SK-N-SH (cell line): ENCODE data around the gene TM9SF3. TPM values are rescaled to one million over a fixed set of nuclear protein-coding genes. Genes with fewer than 3 reads are reported as not detected.

ENCODE experiments used
- CTCF ChIA-PET: fragments of 300-600, 350-600 bp; formaldehyde crosslinking; extraction: SDS; loops from one replicate; lab custom pipeline; 2021; lab: Yijun Ruan, JAX
- POLR2A ChIA-PET: fragments of 350-600 bp; sonication (Branson Sonifier 250); formaldehyde crosslinking; extraction: SDS; loops from one replicate; lab custom pipeline; 2020; ENCODE audit warnings: antibody characterized with exemption, inconsistent platforms; lab: Yijun Ruan, JAX
- DNase-seq: peaks from one replicate; pipeline ENCODE4 v3.0.0; 2012
- H2AFZ ChIP-seq: fragments of 200-600 bp; sonication (generic); 2 replicates; pipeline ENCODE4 v1.8.1; 2016; ENCODE audit warnings: antibody characterized with exemption, mild to moderate bottlenecking, low read depth
- H3F3A ChIP-seq: fragments of 200-600 bp; sonication (generic); replicated peaks from 2 replicates; pipeline ENCODE3; 2016; ENCODE audit warnings: antibody characterized with exemption, mild to moderate bottlenecking; ENCODE audit not compliant: insufficient read depth
- H3K27ac ChIP-seq, 2 experiments: fragments of 200-500 bp in 1 of 2; fragments of 200-600 bp in 1 of 2; sonication (Bioruptor generic) in 1 of 2; sonication (generic), shearing (Covaris generic) in 1 of 2; 2 replicates each; pipeline versions ENCODE4 v1.5.1 to v1.6.1; 2014 to 2016; ENCODE audit warnings: low read depth in 2 of 2, inconsistent platforms in 1 of 2, low read length in 1 of 2, mild to moderate bottlenecking in 1 of 2, mixed read lengths in 1 of 2
- H3K27me3 ChIP-seq: fragments of 200-600 bp; sonication (generic), shearing (Covaris generic); 2 replicates; pipeline ENCODE4 v1.6.1; 2016; ENCODE audit warnings: mixed run types; ENCODE audit not compliant: insufficient read depth
- H3K36me3 ChIP-seq, 2 experiments: fragments of 200-500 bp in 1 of 2; fragments of 200-600 bp in 1 of 2; sonication (Bioruptor generic) in 1 of 2; sonication (generic) in 1 of 2; replicated peaks in 1 of 2; 2 replicates each; pipeline versions ENCODE3 to v1.5.1; 2014 to 2016; ENCODE audit warnings: low read length in 1 of 2, mild to moderate bottlenecking in 1 of 2; ENCODE audit not compliant: insufficient read depth in 2 of 2, control insufficient read depth in 1 of 2
- H3K4me1 ChIP-seq, 2 experiments: fragments of 200-500 bp in 1 of 2; fragments of 200-600 bp in 1 of 2; sonication (Bioruptor generic) in 1 of 2; sonication (generic), shearing (Covaris generic) in 1 of 2; 2 replicates each; pipeline versions ENCODE4 v1.5.1 to v1.6.1; 2014 to 2016; ENCODE audit warnings: low read depth in 1 of 2, low read length in 1 of 2, mixed run types in 1 of 2; ENCODE audit not compliant: insufficient read depth in 2 of 2, control insufficient read depth in 1 of 2
- H3K4me2 ChIP-seq: fragments of 200-600 bp; sonication (generic), shearing (Covaris generic); 2 replicates; pipeline ENCODE4 v1.6.1; 2017; ENCODE audit warnings: mixed run types
- H3K4me3 ChIP-seq, 2 experiments: fragments of 200-500 bp in 1 of 2; fragments of 200-600 bp in 1 of 2; sonication (Bioruptor generic) in 1 of 2; sonication (generic), shearing (Covaris generic) in 1 of 2; 2 replicates each; pipeline versions ENCODE4 v1.5.1 to v1.8.1; 2014 to 2016; ENCODE audit warnings: low read depth in 2 of 2, inconsistent platforms in 1 of 2, low read length in 1 of 2, mild to moderate bottlenecking in 1 of 2, mixed read lengths in 1 of 2, moderate library complexity in 1 of 2
- H3K79me2 ChIP-seq: fragments of 200-600 bp; sonication (generic); 2 replicates; pipeline ENCODE4 v1.8.1; 2017; ENCODE audit warnings: mild to moderate bottlenecking; ENCODE audit not compliant: insufficient read depth
- H3K9ac ChIP-seq: fragments of 200-600 bp; sonication (generic); 2 replicates; pipeline ENCODE4 v1.6.1; 2017; ENCODE audit warnings: mixed run types
- H3K9me2 ChIP-seq: fragments of 200-600 bp; sonication (generic); 2 replicates; pipeline ENCODE4 v1.6.1; 2017; ENCODE audit warnings: mixed run types
- H3K9me3 ChIP-seq: fragments of 200-600 bp; sonication (generic); 2 replicates; pipeline ENCODE4 v1.6.1; 2017; ENCODE audit warnings: mixed run types, mild to moderate bottlenecking, moderate library complexity
- H4K20me1 ChIP-seq: fragments of 200-600 bp; sonication (generic); 2 replicates; pipeline ENCODE4 v1.6.1; 2017; ENCODE audit warnings: mild to moderate bottlenecking, mixed run types; ENCODE audit not compliant: insufficient read depth
- CHD2 ChIP-seq: fragments of 150-350 bp; IDR thresholded peaks from 2 replicates; pipeline ENCODE4 v1.6.1; 2018; ENCODE audit warnings: low read length; ENCODE audit not compliant: partially characterized antibody
- ELF1 ChIP-seq: IDR thresholded peaks from 2 replicates; pipeline ENCODE4 v1.4.0; 2012
- EP300 ChIP-seq, 2 experiments: IDR thresholded peaks; 2 replicates each; pipeline versions ENCODE4 v1.4.0 to v1.6.1; 2012; ENCODE audit warnings: borderline replicate concordance in 1 of 2, low read depth in 1 of 2, low read length in 1 of 2
- FOXJ3 ChIP-seq: sonication (generic); formaldehyde crosslinking; IDR thresholded peaks from 2 replicates; pipeline ENCODE4 v1.5.1; 2020; ENCODE audit warnings: mild to moderate bottlenecking, missing genetic modification reagents
- FOXM1 ChIP-seq: IDR thresholded peaks from 2 replicates; pipeline ENCODE4 v1.4.0; 2012; ENCODE audit warnings: low read depth, mild to moderate bottlenecking
- JUND ChIP-seq: IDR thresholded peaks from 2 replicates; pipeline ENCODE4 v1.4.0; 2012
- MXI1 ChIP-seq: IDR thresholded peaks from 2 replicates; pipeline ENCODE4 v1.6.1; 2012; ENCODE audit warnings: mild to moderate bottlenecking, low read depth, low read length, improper control_type of control experiment
- POLR2AphosphoS5 ChIP-seq: IDR thresholded peaks from 2 replicates; pipeline ENCODE4 v1.6.1; 2012; ENCODE audit warnings: low read depth, low read length
- RCOR1 ChIP-seq: fragments of 150-350 bp; IDR thresholded peaks from 2 replicates; pipeline ENCODE4 v1.6.1; 2017; ENCODE audit warnings: antibody characterized with exemption, low read length
- RFX5 ChIP-seq: IDR thresholded peaks from 2 replicates; pipeline ENCODE4 v1.6.1; 2012; ENCODE audit warnings: mild to moderate bottlenecking, improper control_type of control experiment, low read length
- RXRA ChIP-seq: IDR thresholded peaks from 2 replicates; pipeline ENCODE4 v1.4.0; 2012; ENCODE audit warnings: low read depth, mild to moderate bottlenecking, borderline replicate concordance
- SMC3 ChIP-seq: IDR thresholded peaks from 2 replicates; pipeline ENCODE4 v1.6.1; 2012; ENCODE audit warnings: low read depth, low read length, improper control_type of control experiment
- TAF1 ChIP-seq: IDR thresholded peaks from 2 replicates; pipeline ENCODE4 v1.6.1; 2012; ENCODE audit warnings: low read depth, mild to moderate bottlenecking, low read length, moderate library complexity, borderline replicate concordance
- TCF12 ChIP-seq: IDR thresholded peaks from 2 replicates; pipeline ENCODE4 v1.4.0; 2012
- YY1 ChIP-seq: IDR thresholded peaks from 2 replicates; pipeline ENCODE4 v1.4.0; 2012; ENCODE audit warnings: low read depth, mild to moderate bottlenecking
- WGBS: methylation state at CpG from one replicate; pipeline ENCODE4 v1.1.6; 2017; ENCODE audit warnings: low lambda C conversion rate; 5-methylcytosine and 5-hydroxymethylcytosine counted together
- polyA plus RNA-seq, 3 experiments: library from polyadenylated mRNA; depleted of rRNA; stranded (reverse); fragments of >200 nt; gene quantifications; 2 replicates each; pipeline ENCODE4 v1.2.3, GENCODE V29; 2012
- TF ChIP-seq, protein P1 (sequence below): IDR thresholded peaks from 2 replicates; pipeline ENCODE4 v1.4.0; 2012; ENCODE audit warnings: low read depth, borderline replicate concordance
- TF ChIP-seq, protein P2 (sequence below): fragments of 150-350 bp; IDR thresholded peaks from 2 replicates; pipeline ENCODE4 v1.6.1; 2016; ENCODE audit warnings: mild to moderate bottlenecking, low read depth, low read length
- TF ChIP-seq, protein P3 (sequence below): fragments of 200-600 bp; sonication (generic); IDR thresholded peaks from 2 replicates; pipeline ENCODE4 v1.6.1; 2017; ENCODE audit warnings: antibody characterized with exemption, mild to moderate bottlenecking, moderate library complexity
- TF ChIP-seq, protein P4 (sequence below): fragments of 150-350 bp; IDR thresholded peaks from 2 replicates; pipeline ENCODE4 v1.6.1; 2017; ENCODE audit warnings: antibody characterized with exemption, low read length, low read depth, borderline replicate concordance

Gene TM9SF3
- polyA plus RNA-seq, 1 of the 3 experiments (the other 2 are of a cell fraction): 24.9 TPM

DNA sequence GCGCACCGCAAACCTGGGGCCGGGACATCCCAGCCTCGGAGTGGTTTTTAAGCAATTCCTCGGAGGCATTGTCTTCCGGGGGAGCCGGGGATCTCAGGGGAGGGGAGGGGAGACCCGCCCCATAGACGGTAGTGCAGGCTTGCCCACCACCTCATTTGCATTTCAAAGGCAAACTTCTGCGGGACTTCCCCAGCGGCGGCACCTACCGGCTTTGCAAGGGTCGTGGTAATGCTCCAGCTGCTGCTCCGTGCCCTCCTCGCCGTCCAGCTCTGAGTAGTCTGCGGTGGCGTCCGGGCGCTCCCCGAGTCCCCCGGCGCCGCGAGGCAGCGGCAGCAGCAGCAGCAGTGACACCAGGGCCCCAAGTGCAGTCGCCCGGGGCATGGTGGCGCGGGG is 73.5 kb downstream of the TM9SF3 start:
- peak overlapping the region; percentile 100 for H3K4me2 ChIP-seq
- H3K27ac ChIP-seq: no peak overlapping the region
- 2% methylated on average over 21 of the region's 31 CpGs for WGBS
- peaks cover 7% of the 10 kb centered on the region in 2 experiments for H3K36me3 ChIP-seq
- peaks cover 33% of the 10 kb centered on the region for H3F3A ChIP-seq
- CTCF ChIA-PET: interaction anchor here (0.7 to 9.0 kb wide), 37 partner anchors 9 to 267 kb away, joined by 3 to 159 read pairs (median 6); no protein-coding TSS in a partner anchor
- no peak for DNase-seq
- H3K9me2 ChIP-seq: no peaks in the 10 kb centered on the region
- H3K9me3 ChIP-seq: no peaks in the 10 kb centered on the region
- POLR2A ChIA-PET: no interaction called here
- no peaks in the 10 kb centered on the region for H3K79me2 ChIP-seq
- H4K20me1 ChIP-seq: peaks cover 9% of the 10 kb centered on the region; the same call in 1 of the 2 replicates
- H3K27me3 ChIP-seq: no peaks in the 10 kb centered on the region; the same call in 1 of the 2 replicates
- H3K4me1 ChIP-seq: peaks cover 11 to 26% of the 10 kb centered on the region in 2 experiments; a peak in 3 of 4 replicates
- H3K4me3 ChIP-seq: peak overlapping the region; percentile 52 to 73
- H2AFZ ChIP-seq: peak overlapping the region; percentile 79; the same call in 1 of the 2 replicates
- peak overlapping the region; percentile 30; the same call in 1 of the 2 replicates for H3K9ac ChIP-seq
- no peak for TF ChIP-seq FOXJ3 (CRISPR knock-in tag)
- TF ChIP-seq FOXM1: no peak
- no peak for TF ChIP-seq POLR2AphosphoS5
- TF ChIP-seq RFX5: no peak
- TF ChIP-seq RCOR1: no peak
- no peak for TF ChIP-seq TAF1
- TF ChIP-seq, protein P1, sequence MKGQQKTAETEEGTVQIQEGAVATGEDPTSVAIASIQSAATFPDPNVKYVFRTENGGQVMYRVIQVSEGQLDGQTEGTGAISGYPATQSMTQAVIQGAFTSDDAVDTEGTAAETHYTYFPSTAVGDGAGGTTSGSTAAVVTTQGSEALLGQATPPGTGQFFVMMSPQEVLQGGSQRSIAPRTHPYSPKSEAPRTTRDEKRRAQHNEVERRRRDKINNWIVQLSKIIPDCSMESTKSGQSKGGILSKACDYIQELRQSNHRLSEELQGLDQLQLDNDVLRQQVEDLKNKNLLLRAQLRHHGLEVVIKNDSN: no peak
- no peak for TF ChIP-seq EP300 (IDR thresholded peaks at IDR 0.05; ENCODE audit: borderline replicate concordance in 1 of 2, low read depth in 1 of 2, low read length in 1 of 2)
- TF ChIP-seq, protein P2, sequence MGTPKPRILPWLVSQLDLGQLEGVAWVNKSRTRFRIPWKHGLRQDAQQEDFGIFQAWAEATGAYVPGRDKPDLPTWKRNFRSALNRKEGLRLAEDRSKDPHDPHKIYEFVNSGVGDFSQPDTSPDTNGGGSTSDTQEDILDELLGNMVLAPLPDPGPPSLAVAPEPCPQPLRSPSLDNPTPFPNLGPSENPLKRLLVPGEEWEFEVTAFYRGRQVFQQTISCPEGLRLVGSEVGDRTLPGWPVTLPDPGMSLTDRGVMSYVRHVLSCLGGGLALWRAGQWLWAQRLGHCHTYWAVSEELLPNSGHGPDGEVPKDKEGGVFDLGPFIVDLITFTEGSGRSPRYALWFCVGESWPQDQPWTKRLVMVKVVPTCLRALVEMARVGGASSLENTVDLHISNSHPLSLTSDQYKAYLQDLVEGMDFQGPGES: no peak
- TF ChIP-seq YY1: no peak
- no peak for TF ChIP-seq ELF1

DNA sequence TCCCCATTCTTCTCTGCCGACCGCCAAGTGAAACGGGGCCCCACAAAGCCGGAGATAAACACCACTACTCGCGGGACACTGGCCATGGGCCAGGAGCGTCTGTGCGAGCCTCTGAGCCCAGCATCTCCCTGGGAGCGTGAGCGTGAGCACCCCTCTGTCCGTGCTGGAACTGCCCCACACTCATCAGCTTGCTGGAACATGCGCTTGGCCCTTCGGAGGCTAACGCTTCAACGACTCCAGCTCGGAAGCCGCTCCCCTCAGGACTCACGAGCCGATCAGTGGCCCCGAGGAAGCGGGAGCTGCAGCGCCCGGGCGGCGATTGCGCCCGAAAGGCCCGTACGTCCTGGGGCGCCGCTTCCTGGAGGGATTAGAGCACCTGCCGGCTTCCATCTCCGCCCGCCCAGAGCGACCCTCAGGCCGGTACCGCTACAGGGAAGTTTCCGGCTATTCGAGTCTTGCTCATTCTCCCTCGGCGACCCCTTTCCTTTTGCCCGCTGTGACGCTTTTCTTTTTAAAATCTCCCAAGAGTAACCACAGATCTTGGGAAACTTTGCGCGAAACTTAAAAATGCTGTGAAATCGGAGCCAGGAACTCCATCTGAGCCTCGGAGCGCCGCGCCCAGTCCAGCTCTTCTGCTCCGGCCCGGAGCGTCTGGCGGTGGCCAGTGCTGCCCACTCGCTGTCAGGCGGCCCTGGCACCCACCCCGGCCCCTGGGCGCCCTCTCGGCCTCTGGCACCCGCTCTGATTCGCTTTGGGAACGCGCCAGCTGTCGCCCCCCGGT is 74.1 kb downstream of the TM9SF3 start:
- H3K4me2 ChIP-seq: peak overlapping the region; percentile 100
- ChIA-PET POLR2A (no interaction called here), CTCF (interaction anchor here (0.8 to 9.0 kb wide), 23 partner anchors 10 to 147 kb away, joined by 3 to 159 read pairs (median 7); no protein-coding TSS in a partner anchor)
- H3K36me3 ChIP-seq: peaks cover 1 to 3% of the 10 kb centered on the region in 2 experiments
- peak overlapping the region; percentile 52 to 73 for H3K4me3 ChIP-seq
- H3K79me2 ChIP-seq: no peaks in the 10 kb centered on the region
- peak; percentile 65 for DNase-seq
- peaks cover 9% of the 10 kb centered on the region; the same call in 1 of the 2 replicates for H4K20me1 ChIP-seq
- H3K27me3 ChIP-seq: no peaks in the 10 kb centered on the region; the same call in 1 of the 2 replicates
- 0 out of 2 replicates have a peak overlapping the region, but pooled peaks have one; percentile 30 for H3K9ac ChIP-seq
- H3K9me2 ChIP-seq: no peaks in the 10 kb centered on the region
- no peak overlapping the region for H3K27ac ChIP-seq
- H3K9me3 ChIP-seq: no peaks in the 10 kb centered on the region
- peak overlapping the region; percentile 79; the same call in 1 of the 2 replicates for H2AFZ ChIP-seq
- WGBS: 15% methylated on average over 24 of the region's 65 CpGs
- peaks cover 11 to 26% of the 10 kb centered on the region in 2 experiments; a peak in 3 of 4 replicates for H3K4me1 ChIP-seq
- peaks cover 27% of the 10 kb centered on the region for H3F3A ChIP-seq
- TF ChIP-seq MXI1: no peak
- no peak for TF ChIP-seq TAF1
- TF ChIP-seq JUND: no peak
- TF ChIP-seq CHD2: no peak
- TF ChIP-seq, protein P3, sequence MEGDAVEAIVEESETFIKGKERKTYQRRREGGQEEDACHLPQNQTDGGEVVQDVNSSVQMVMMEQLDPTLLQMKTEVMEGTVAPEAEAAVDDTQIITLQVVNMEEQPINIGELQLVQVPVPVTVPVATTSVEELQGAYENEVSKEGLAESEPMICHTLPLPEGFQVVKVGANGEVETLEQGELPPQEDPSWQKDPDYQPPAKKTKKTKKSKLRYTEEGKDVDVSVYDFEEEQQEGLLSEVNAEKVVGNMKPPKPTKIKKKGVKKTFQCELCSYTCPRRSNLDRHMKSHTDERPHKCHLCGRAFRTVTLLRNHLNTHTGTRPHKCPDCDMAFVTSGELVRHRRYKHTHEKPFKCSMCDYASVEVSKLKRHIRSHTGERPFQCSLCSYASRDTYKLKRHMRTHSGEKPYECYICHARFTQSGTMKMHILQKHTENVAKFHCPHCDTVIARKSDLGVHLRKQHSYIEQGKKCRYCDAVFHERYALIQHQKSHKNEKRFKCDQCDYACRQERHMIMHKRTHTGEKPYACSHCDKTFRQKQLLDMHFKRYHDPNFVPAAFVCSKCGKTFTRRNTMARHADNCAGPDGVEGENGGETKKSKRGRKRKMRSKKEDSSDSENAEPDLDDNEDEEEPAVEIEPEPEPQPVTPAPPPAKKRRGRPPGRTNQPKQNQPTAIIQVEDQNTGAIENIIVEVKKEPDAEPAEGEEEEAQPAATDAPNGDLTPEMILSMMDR: no peak
- TF ChIP-seq, protein P4, sequence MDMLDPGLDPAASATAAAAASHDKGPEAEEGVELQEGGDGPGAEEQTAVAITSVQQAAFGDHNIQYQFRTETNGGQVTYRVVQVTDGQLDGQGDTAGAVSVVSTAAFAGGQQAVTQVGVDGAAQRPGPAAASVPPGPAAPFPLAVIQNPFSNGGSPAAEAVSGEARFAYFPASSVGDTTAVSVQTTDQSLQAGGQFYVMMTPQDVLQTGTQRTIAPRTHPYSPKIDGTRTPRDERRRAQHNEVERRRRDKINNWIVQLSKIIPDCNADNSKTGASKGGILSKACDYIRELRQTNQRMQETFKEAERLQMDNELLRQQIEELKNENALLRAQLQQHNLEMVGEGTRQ: no peak
- no peak for TF ChIP-seq FOXJ3 (CRISPR knock-in tag)
- no peak for TF ChIP-seq RXRA
- no peak for TF ChIP-seq TCF12
- no peak for TF ChIP-seq ELF1
- TF ChIP-seq SMC3: no peak
